Liver (tissue), 3 donors: ENCODE measurements around the gene PODXL2.

Experiments used
- EGR1 ChIP-seq, 2 donors: IDR thresholded peaks; 2 replicates each; pipeline ENCODE4 v1.6.1; 2016 to 2018; ENCODE audit warnings: antibody characterized with exemption in 2 of 2, low read depth in 2 of 2
- GABPA ChIP-seq, 2 donors: IDR thresholded peaks in 1 of 2; conservative IDR thresholded peaks in 1 of 2; 2 replicates each; pipeline ENCODE4 v1.6.1; 2016; ENCODE audit warnings: antibody characterized with exemption in 2 of 2, mild to moderate bottlenecking in 1 of 2, moderate library complexity in 1 of 2
- JUND ChIP-seq, 2 donors: IDR thresholded peaks; 2 replicates each; pipeline ENCODE4 v1.6.1; 2016; ENCODE audit warnings: antibody characterized with exemption in 2 of 2
- MAX ChIP-seq: IDR thresholded peaks from 2 replicates; pipeline ENCODE4 v1.6.1; 2016; ENCODE audit warnings: antibody characterized with exemption
- RAD21 ChIP-seq, 2 donors: IDR thresholded peaks; 2 replicates each; pipeline ENCODE4 v1.6.1; 2016; ENCODE audit warnings: antibody characterized with exemption in 2 of 2, mild to moderate bottlenecking in 2 of 2
- REST ChIP-seq: IDR thresholded peaks from 2 replicates; pipeline ENCODE4 v1.6.1; 2016; ENCODE audit warnings: antibody characterized with exemption, mild to moderate bottlenecking
- YY1 ChIP-seq: IDR thresholded peaks from 2 replicates; pipeline ENCODE4 v1.6.1; 2016; ENCODE audit warnings: antibody characterized with exemption, mild to moderate bottlenecking
- ZBTB33 ChIP-seq: IDR thresholded peaks from 2 replicates; pipeline ENCODE4 v1.6.1; 2016; ENCODE audit warnings: antibody characterized with exemption
- TF ChIP-seq, protein P1 (sequence below): fragments of 150-350 bp; IDR thresholded peaks from 2 replicates; pipeline ENCODE4 v1.5.1; 2017; ENCODE audit warnings: improper control_type of control experiment, low read depth, low read length; ENCODE audit not compliant: missing input control
- donor health status: healthy.
- donor health status: healthy.

GRCh38 chr3:127629467-127630403, 750 bp downstream of the PODXL2 start:
- TF ChIP-seq, protein P1, sequence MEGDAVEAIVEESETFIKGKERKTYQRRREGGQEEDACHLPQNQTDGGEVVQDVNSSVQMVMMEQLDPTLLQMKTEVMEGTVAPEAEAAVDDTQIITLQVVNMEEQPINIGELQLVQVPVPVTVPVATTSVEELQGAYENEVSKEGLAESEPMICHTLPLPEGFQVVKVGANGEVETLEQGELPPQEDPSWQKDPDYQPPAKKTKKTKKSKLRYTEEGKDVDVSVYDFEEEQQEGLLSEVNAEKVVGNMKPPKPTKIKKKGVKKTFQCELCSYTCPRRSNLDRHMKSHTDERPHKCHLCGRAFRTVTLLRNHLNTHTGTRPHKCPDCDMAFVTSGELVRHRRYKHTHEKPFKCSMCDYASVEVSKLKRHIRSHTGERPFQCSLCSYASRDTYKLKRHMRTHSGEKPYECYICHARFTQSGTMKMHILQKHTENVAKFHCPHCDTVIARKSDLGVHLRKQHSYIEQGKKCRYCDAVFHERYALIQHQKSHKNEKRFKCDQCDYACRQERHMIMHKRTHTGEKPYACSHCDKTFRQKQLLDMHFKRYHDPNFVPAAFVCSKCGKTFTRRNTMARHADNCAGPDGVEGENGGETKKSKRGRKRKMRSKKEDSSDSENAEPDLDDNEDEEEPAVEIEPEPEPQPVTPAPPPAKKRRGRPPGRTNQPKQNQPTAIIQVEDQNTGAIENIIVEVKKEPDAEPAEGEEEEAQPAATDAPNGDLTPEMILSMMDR, result no peak
- no peak for TF ChIP-seq YY1
- TF ChIP-seq REST, result no peak
- no peak for TF ChIP-seq ZBTB33
- TF ChIP-seq MAX, result no peak
- no peak for TF ChIP-seq JUND (IDR thresholded peaks at IDR 0.05)
- no peak for TF ChIP-seq EGR1 (IDR thresholded peaks at IDR 0.05; ENCODE audit: low read depth in 2 of 2)
- TF ChIP-seq GABPA (IDR thresholded peaks at IDR 0.05 in 1 of 2, conservative IDR thresholded peaks at IDR 0.05 in 1 of 2), result no peak
- TF ChIP-seq RAD21 (IDR thresholded peaks at IDR 0.05), result no peak
